Measurements from ENCODE around the gene BNIP1.

Gene BNIP1

DNA sequence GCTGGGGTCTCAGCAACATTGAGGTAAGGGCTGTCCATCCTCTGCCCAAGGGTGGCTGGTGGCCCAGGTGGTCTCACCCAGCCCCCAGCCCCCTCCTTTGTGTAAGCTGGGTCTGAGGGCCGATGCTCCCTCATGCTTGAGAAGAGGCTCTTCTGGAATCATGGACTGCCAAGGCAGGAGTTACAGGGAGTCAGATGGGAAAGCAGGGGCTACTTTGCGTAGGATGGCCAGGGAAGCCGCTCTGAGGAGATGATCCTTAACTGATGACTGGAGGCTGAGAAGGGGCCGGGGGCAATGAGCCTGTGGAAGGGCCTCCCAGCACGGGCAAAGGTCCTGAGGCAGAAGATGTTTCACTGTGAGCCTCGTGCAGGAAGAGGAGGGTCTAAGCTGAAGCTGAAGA is 67.0 kb downstream of the BNIP1 start:
- DNase-seq (ENCODE audit: low read depth), result no peak

DNA sequence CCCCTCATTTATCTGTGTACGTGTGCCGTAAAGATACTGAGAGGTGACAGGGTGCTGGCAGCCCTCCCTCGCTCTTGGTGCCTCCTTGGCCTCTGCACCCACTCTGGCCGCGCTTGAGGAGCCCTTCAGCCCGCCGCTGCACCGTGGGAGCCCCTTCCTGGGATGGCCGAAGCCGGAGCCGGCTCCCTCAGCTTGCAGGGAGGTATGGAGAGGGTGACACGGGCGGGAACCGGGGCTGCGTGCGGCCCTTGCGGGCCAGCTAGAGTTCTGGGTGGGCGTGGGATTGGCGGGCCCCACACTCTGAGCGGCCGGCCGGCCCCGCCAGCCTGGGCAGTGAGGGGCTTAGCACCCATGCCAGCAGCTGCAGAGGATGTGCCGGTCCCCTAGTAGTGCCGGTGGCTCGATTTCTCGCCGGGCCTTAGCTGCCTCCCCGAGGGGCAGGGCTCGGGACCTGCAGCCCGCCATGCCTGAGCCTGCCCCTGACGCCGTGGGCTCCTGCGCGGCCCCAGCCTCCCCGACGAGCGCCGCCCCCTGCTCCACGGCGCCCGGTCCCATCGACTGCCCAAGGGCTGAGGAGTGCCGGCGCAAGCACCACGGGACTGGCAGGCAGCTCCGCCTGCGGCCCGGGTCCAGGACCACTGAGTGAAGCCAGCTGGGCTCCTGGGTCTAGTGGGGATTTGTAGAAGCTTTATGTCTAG is 69.1 kb downstream of the BNIP1 start:
- DNase-seq (ENCODE audit: low read depth), result no peak

All from EH (cell line).